Esophagus muscularis mucosa (tissue), 4 donors: ENCODE results near the gene ANKFY1. TPM values are rescaled to one million over a fixed set of nuclear protein-coding genes. Genes with fewer than 3 reads are reported as not detected.

Experiments used
- DNase-seq: peaks from one replicate; pipeline ENCODE4 v3.0.0-alpha.2; 2017; ENCODE audit errors: extremely low spot score
- H3K27ac ChIP-seq, 4 donors: fragments of 200-600 bp; sonication (generic); replicated peaks in 1 of 4; 1 replicate in 3 of 4; 2 replicates in 1 of 4; pipeline ENCODE4 v1.5.1; 2016 to 2019; ENCODE audit warnings: mild to moderate bottlenecking in 1 of 4
- H3K27me3 ChIP-seq, 4 donors: fragments of 200-600 bp; sonication (generic); one replicate each; pipeline versions ENCODE4 v1.5.1 to v1.6.0; 2016 to 2019
- H3K36me3 ChIP-seq, 4 donors: fragments of 200-600 bp; sonication (generic); one replicate each; pipeline ENCODE4 v1.5.1; 2016 to 2019
- H3K4me1 ChIP-seq, 4 donors: fragments of 200-600 bp; sonication (generic); one replicate each; pipeline ENCODE4 v1.5.1; 2016 to 2019
- H3K4me3 ChIP-seq, 4 donors: fragments of 200-600 bp; sonication (generic); 1 replicate in 2 of 4; 2 replicates in 2 of 4; pipeline ENCODE4 v1.5.1; 2016 to 2019; ENCODE audit warnings: mild to moderate bottlenecking in 4 of 4, moderate library complexity in 1 of 4
- H3K9me3 ChIP-seq, 4 donors: fragments of 200-600 bp; sonication (generic); 1 replicate in 3 of 4; 2 replicates in 1 of 4; pipeline ENCODE4 v1.5.1; 2016 to 2019
- EP300 ChIP-seq: sonication (generic); formaldehyde crosslinking; IDR thresholded peaks from one replicate; pipeline ENCODE4 v1.6.1; 2017; ENCODE audit warnings: antibody characterized with exemption
- POLR2A ChIP-seq: fragments of 450-650 bp; IDR thresholded peaks from one replicate; pipeline ENCODE4 v1.6.1; 2017; ENCODE audit warnings: antibody characterized with exemption, moderate library complexity, mild to moderate bottlenecking, low read depth
- POLR2AphosphoS5 ChIP-seq, 2 donors: sonication (generic); formaldehyde crosslinking; IDR thresholded peaks; one replicate each; pipeline ENCODE4 v1.6.1; 2017; ENCODE audit warnings: antibody characterized with exemption in 2 of 2
- WGBS: methylation state at CpG from one replicate; pipeline ENCODE4 v1.1.5; 2018; 5-methylcytosine and 5-hydroxymethylcytosine counted together
- intact Hi-C: fragments of 100-400 bp; cut with DNase I; formaldehyde crosslinking; loops from one replicate; pipeline ENCODE4 v1.15.1; 2023
- total RNA-seq, 4 donors: library from RNA; depleted of rRNA; stranded (reverse); fragments of >200 nt; gene quantifications; one replicate each; pipeline versions ENCODE4 v1.1.0 to v1.2.1, GENCODE V29; 2016
- TF ChIP-seq, protein P1 (sequence below), 3 experiments: fragments of 200-600 bp in 2 of 3; fragments of 450-650 bp in 1 of 3; sonication (generic) in 2 of 3; IDR thresholded peaks; one replicate each; pipeline ENCODE4 v1.5.1; 2017 to 2019; ENCODE audit warnings: antibody characterized with exemption in 3 of 3, mild to moderate bottlenecking in 2 of 3, moderate library complexity in 1 of 3

The ANKFY1 gene
- total RNA-seq, 4 donors from 2014 or later = 28.2 to 41.0 (median 36.7) TPM

DNA sequence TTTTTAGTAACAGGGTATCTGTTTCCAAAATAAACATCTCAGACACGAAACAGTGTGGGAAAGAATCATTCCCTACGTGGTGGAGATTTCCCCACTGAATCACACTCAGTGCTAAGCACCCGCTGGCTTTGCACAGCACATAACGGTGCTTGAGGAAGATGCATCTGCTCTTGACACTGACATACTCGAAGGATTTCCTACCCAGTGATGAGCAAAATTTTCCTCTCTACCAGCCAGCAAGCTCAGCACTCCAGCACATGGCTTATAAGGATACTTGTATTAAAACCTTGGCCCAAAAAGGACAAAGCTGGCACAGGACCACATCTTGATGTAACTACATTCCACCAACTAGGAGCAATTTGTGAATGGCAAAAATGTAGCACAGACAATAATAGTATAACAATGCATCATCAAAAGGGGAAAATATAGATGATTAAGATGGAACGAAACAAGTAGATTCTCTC is 59.0 kb downstream of the ANKFY1 start:
- DNase-seq = no peak
- intact Hi-C loops = loop anchor here (5.0 kb wide), 1 partner anchor 158 kb away; no protein-coding TSS in a partner anchor
- H3K9me3 ChIP-seq = no peaks in the 10 kb centered on the region
- H3K4me1 ChIP-seq = peaks cover 0 to 30% (median 29%) of the 10 kb centered on the region in 4 donors
- H3K27me3 ChIP-seq = no peaks in the 10 kb centered on the region
- H3K27ac ChIP-seq = peak overlapping the region; percentile 83 to 89 (median 88)
- TF ChIP-seq EP300 (peak; percentile 61), POLR2AphosphoS5 (IDR thresholded peaks at IDR 0.05) (peak; percentile 95 to 97), POLR2A (no peak)
- TF ChIP-seq, protein P1, sequence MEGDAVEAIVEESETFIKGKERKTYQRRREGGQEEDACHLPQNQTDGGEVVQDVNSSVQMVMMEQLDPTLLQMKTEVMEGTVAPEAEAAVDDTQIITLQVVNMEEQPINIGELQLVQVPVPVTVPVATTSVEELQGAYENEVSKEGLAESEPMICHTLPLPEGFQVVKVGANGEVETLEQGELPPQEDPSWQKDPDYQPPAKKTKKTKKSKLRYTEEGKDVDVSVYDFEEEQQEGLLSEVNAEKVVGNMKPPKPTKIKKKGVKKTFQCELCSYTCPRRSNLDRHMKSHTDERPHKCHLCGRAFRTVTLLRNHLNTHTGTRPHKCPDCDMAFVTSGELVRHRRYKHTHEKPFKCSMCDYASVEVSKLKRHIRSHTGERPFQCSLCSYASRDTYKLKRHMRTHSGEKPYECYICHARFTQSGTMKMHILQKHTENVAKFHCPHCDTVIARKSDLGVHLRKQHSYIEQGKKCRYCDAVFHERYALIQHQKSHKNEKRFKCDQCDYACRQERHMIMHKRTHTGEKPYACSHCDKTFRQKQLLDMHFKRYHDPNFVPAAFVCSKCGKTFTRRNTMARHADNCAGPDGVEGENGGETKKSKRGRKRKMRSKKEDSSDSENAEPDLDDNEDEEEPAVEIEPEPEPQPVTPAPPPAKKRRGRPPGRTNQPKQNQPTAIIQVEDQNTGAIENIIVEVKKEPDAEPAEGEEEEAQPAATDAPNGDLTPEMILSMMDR (IDR thresholded peaks at IDR 0.05) = no peak
- H3K4me3 ChIP-seq = no peak overlapping the region
- H3K36me3 ChIP-seq = peaks cover 20 to 63% (median 46%) of the 10 kb centered on the region in 4 donors
- 24% methylated on average over 6 of the region's 6 CpGs for WGBS

DNA sequence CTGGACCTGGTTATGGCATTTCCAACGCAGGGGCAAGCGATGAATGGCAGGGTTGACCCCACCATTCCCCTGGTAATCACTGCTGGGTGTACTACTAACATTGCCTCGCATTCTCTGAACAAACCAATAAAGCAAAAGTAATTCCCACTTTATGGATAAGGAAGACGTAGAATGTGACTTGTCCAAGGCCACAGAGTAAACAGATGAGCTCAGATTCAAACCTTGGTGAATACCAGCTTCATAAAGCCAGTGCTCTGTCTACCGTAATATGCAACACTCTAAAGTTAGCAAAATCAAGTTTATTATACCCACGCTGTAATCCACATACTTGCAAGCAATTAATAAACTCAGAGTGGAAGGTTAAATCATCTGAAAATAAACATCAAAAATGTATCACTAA is 59.6 kb downstream of the ANKFY1 start:
- 43% methylated on average over 6 of the region's 6 CpGs for WGBS
- Histone ChIP-seq H3K4me1 (peaks cover 0 to 34% (median 30%) of the 10 kb centered on the region in 4 donors), H3K27ac (peak overlapping the region; percentile 83 to 89 (median 88)), H3K9me3 (no peaks in the 10 kb centered on the region), H3K27me3 (no peaks in the 10 kb centered on the region), H3K4me3 (no peak overlapping the region), H3K36me3 (peaks cover 14 to 57% (median 42%) of the 10 kb centered on the region in 4 donors)
- TF ChIP-seq, protein P1 (IDR thresholded peaks at IDR 0.05) = no peak
- TF ChIP-seq POLR2AphosphoS5 (IDR thresholded peaks at IDR 0.05) (no peak), EP300 (no peak), POLR2A (no peak)
- no peak for DNase-seq
- intact Hi-C loops = loop anchor here (5.0 kb wide), 1 partner anchor 158 kb away; no protein-coding TSS in a partner anchor

DNA sequence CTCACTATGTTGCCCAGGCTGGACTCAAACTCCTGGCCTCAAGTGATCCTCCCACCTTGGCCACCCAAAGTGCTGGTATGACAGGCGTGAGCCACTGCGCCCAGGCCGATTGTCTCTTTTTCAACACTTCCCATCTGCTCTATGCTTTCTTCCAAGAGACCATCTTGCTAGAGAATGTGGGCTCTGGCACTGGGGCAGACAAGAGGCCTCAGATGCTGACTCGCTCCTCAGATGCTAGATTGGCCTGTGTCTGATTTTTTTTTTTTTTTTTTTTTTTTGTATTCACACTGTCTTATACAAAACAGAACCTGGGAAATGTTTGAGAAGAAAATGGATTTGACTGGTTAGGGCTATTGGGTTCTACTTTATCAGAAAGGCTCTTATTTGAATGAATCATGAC is 62.6 kb downstream of the ANKFY1 start:
- H3K4me3 ChIP-seq = no peak overlapping the region
- 86% methylated on average over 4 of the region's 4 CpGs for WGBS
- peaks cover 17 to 47% (median 34%) of the 10 kb centered on the region in 4 donors for H3K36me3 ChIP-seq
- no peak for DNase-seq
- H3K9me3 ChIP-seq = no peaks in the 10 kb centered on the region
- H3K27ac ChIP-seq = peak overlapping the region in 1 of 4 donors; percentile 13
- intact Hi-C loops = loop anchor here (5.0 kb wide), 1 partner anchor 161 kb away; no protein-coding TSS in a partner anchor
- no peaks in the 10 kb centered on the region for H3K27me3 ChIP-seq
- no peak for TF ChIP-seq POLR2A
- TF ChIP-seq, protein P1 (IDR thresholded peaks at IDR 0.05) = no peak
- TF ChIP-seq EP300 = no peak
- TF ChIP-seq POLR2AphosphoS5 (IDR thresholded peaks at IDR 0.05) = no peak
- peaks cover 0 to 30% (median 28%) of the 10 kb centered on the region in 4 donors for H3K4me1 ChIP-seq

DNA sequence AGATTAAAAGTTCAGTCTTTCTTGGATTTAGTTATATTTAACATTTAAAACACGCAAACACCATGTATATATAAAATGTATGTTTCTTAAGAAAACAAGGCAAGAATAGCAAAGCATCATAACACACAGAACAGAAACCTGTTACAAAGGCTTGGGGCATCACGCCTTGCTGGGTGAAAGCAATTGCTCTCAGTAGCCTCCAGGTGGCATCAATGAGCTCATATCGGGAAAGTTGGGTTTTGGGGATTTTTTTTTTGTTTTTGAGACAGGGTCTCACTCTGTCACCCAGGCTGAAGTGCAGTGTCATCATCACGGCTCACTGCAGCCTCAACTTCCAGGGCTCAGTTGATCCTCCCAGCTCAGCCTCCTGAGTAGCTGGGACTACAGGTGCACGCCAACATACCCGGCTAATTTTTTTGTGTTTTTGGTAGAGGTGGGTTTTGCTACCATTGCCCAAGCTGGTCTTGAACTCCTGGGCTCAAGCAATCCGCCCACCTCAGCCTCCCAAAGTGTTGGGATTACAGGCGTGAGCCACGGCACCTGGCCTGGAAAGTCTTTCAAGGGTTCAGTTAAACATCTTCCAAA is 63.9 kb downstream of the ANKFY1 start:
- Histone ChIP-seq H3K36me3 (peaks cover 14 to 50% (median 34%) of the 10 kb centered on the region in 4 donors), H3K9me3 (no peaks in the 10 kb centered on the region), H3K27ac (peak overlapping the region in 1 of 4 donors; percentile 13), H3K4me3 (no peak overlapping the region), H3K4me1 (peaks cover 0 to 21% (median 19%) of the 10 kb centered on the region in 4 donors), H3K27me3 (no peaks in the 10 kb centered on the region)
- 60% methylated on average over 9 of the region's 9 CpGs for WGBS
- TF ChIP-seq, protein P1 (IDR thresholded peaks at IDR 0.05) = peak; percentile 75 to 82 (median 79)
- TF ChIP-seq POLR2A = no peak
- TF ChIP-seq EP300 = no peak
- TF ChIP-seq POLR2AphosphoS5 (IDR thresholded peaks at IDR 0.05) = no peak
- intact Hi-C loops = loop anchor here (5.0 kb wide), 2 partner anchors 162 to 212 kb away; no protein-coding TSS in a partner anchor
- DNase-seq = no peak
